ENCODE results near the gene THSD7B. TPM values are rescaled to one million over a fixed set of nuclear protein-coding genes. Genes with fewer than 3 reads are reported as not detected.
"Not testable (repeated sequence)": the region's sequence is repeated elsewhere in the genome, so short reads cannot be mapped to it uniquely, and the experiment has no call there.

The THSD7B gene
- total RNA-seq, 3 donors from 2014 or later: not detected

DNA sequence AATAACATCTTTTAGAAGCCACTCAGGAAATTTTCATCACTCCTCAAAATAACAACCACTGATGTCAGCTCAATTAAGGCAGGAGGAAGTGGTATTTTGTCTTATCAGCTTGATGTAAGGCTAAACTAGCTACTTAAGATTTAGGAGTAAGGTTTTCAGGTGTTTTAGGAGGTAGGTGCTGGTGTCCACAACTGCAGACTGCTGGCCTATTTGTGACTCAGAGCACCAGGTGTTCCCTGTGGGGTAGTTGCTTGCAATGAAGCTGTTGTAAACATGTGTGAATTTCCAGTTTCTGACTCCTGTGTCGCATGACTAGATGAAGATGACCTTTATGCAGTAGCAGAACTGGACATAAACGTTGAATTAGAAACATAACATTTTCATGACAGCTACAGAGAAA, 164.2 kb downstream of the THSD7B start:
- ATAC-seq: no peak
- Mint-ChIP-seq H3K36me3 (ENCODE audit: insufficient read depth) (no peaks in the 10 kb centered on the region), H3K9me3 (no peaks in the 10 kb centered on the region), H3K4me1 (ENCODE audit: low read depth) (no peaks in the 10 kb centered on the region), H3K4me3 (no peak overlapping the region), H3K27me3 (ENCODE audit: low read depth) (no peaks in the 10 kb centered on the region)
- no peak for DNase-seq

DNA sequence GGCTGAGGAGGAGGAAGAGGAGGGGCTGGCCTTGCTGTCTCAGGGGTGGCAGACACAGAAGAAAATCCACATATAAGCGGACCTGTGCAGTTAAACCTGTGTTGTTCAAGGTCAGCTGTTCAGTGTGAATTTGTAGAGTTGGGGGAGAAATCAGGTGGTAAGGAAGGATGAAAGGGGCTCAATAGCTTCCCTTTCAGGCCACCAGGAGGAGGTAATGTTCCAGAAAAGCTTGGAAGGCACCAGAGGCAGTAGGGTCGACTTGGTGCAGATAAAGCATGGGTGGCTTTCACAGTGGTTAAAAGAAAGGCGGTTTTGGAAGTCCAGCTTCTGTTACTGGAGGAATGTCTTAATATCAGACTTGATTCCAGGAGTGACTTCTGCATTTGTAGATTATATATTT, 167.4 kb downstream of the THSD7B start:
- H3K36me3 Mint-ChIP-seq (ENCODE audit: insufficient read depth): no peaks in the 10 kb centered on the region
- DNase-seq (no peak), ATAC-seq (no peak)
- H3K4me3 Mint-ChIP-seq: no peak overlapping the region
- no peaks in the 10 kb centered on the region for H3K27me3 Mint-ChIP-seq (ENCODE audit: low read depth)
- no peaks in the 10 kb centered on the region for H3K4me1 Mint-ChIP-seq (ENCODE audit: low read depth)
- peaks cover 5% of the 10 kb centered on the region for H3K9me3 Mint-ChIP-seq

DNA sequence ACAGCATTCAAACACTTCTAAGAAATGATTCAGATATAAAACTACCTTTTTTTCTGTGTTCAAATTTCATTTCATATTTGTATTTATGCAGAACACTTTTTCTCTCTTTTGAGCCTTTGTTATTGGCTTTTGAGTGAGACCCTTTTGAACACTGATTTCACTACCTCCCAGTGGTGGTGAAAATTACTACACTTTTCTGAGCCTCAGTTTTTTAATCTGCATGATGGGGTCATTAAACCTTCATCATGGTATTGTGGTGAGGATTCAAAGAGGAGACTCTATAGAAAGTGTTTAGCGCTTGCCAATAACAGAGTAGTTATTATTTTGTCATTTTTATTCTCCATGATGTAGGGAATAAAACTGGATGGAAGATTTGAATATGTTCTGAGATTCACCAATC, 169.8 kb downstream of the THSD7B start:
- no peaks in the 10 kb centered on the region for H3K36me3 Mint-ChIP-seq (ENCODE audit: insufficient read depth)
- ATAC-seq (no peak), DNase-seq (no peak)
- H3K4me1 Mint-ChIP-seq (ENCODE audit: low read depth): no peaks in the 10 kb centered on the region
- no peaks in the 10 kb centered on the region for H3K27me3 Mint-ChIP-seq (ENCODE audit: low read depth)
- H3K4me3 Mint-ChIP-seq: no peak overlapping the region
- H3K9me3 Mint-ChIP-seq: peaks cover 5% of the 10 kb centered on the region

GRCh38 chr2:136956050-136956449, 190.7 kb downstream of the THSD7B start:
- ATAC-seq (no peak), DNase-seq (no peak)
- Mint-ChIP-seq H3K4me1 (ENCODE audit: low read depth) (no peaks in the 10 kb centered on the region), H3K4me3 (no peak overlapping the region), H3K27me3 (ENCODE audit: low read depth) (no peaks in the 10 kb centered on the region), H3K36me3 (ENCODE audit: insufficient read depth) (no peaks in the 10 kb centered on the region), H3K9me3 (no peaks in the 10 kb centered on the region)

DNA sequence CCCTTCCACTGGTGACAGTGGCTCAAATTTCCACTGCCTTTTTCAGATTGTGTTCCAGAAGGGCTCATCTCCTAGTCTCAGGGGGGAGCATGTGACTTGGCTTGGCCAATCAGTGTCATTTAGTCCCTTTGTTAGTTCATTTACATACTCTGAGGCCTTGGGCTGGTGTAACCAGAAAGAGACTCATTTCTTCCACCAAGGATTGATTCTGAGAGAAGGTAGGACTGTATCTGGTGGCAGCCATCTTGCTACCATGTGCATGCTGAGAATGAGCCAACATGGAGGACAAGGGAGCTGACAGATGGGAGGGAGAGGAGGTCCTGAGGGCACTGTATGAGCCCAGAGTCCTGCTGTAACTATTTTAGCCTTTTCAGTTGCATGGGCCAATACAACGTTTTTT, 191.7 kb downstream of the THSD7B start:
- Mint-ChIP-seq H3K4me1 (ENCODE audit: low read depth) (no peaks in the 10 kb centered on the region), H3K9me3 (no peaks in the 10 kb centered on the region), H3K4me3 (no peak overlapping the region), H3K36me3 (ENCODE audit: insufficient read depth) (no peaks in the 10 kb centered on the region), H3K27me3 (ENCODE audit: low read depth) (no peaks in the 10 kb centered on the region)
- no peak for DNase-seq
- no peak for ATAC-seq

- Mint-ChIP-seq H3K36me3 (ENCODE audit: insufficient read depth) (no peaks in the 10 kb centered on the region), H3K4me1 (ENCODE audit: low read depth) (no peaks in the 10 kb centered on the region), H3K4me3 (no peak overlapping the region), H3K27me3 (ENCODE audit: low read depth) (no peaks in the 10 kb centered on the region), H3K9me3 (no peaks in the 10 kb centered on the region)
- ATAC-seq (no peak), DNase-seq (no peak)
Observed at GRCh38 chr2:136962105-136962725, 196.9 kb downstream of the THSD7B start.

DNA sequence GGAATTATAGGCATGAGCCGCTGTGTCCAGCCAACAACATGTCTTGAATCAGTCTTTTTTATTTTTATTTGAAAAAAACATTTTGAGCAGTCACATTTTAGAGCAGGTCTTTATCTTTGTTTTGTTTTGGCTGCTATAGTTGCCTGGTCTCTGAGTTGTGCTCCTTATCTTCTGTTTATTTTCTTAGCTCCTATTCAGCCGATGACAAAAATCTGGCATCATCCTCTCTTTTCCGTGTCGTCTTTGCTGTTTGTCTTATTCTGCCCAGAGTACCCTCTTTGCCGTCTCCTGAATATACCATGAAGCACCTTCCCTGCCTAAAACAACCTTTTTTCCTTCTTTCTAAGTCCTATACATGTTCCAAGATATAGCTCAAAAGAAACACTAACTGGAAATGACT, 201.1 kb downstream of the THSD7B start:
- Mint-ChIP-seq H3K27me3 (ENCODE audit: low read depth) (no peaks in the 10 kb centered on the region), H3K4me3 (no peak overlapping the region), H3K36me3 (ENCODE audit: insufficient read depth) (no peaks in the 10 kb centered on the region), H3K4me1 (ENCODE audit: low read depth) (no peaks in the 10 kb centered on the region), H3K9me3 (no peaks in the 10 kb centered on the region)
- no peak for ATAC-seq
- no peak for DNase-seq

- Mint-ChIP-seq H3K27me3 (ENCODE audit: low read depth) (peaks cover 4% of the 10 kb centered on the region), H3K36me3 (ENCODE audit: insufficient read depth) (no peaks in the 10 kb centered on the region), H3K9me3 (peaks cover 13% of the 10 kb centered on the region), H3K4me3 (no peak overlapping the region), H3K4me1 (ENCODE audit: low read depth) (no peaks in the 10 kb centered on the region)
- DNase-seq: no peak
- ATAC-seq: no peak
Observed at GRCh38 chr2:136980303-136980702, 215.0 kb downstream of the THSD7B start.

GRCh38 chr2:136981689-136982088, 216.3 kb downstream of the THSD7B start:
- peaks cover 13% of the 10 kb centered on the region for H3K9me3 Mint-ChIP-seq

GRCh38 chr2:136985044-136985443, 219.7 kb downstream of the THSD7B start:
- H3K4me1 Mint-ChIP-seq (ENCODE audit: low read depth): no peaks in the 10 kb centered on the region
- DNase-seq (no peak), ATAC-seq (no peak)
- peaks cover 8% of the 10 kb centered on the region for H3K9me3 Mint-ChIP-seq
- peaks cover 4% of the 10 kb centered on the region for H3K27me3 Mint-ChIP-seq (ENCODE audit: low read depth)
- no peaks in the 10 kb centered on the region for H3K36me3 Mint-ChIP-seq (ENCODE audit: insufficient read depth)
- no peak overlapping the region for H3K4me3 Mint-ChIP-seq

More at GRCh38 chr2:136981689-136982088, 216.3 kb downstream of the THSD7B start:
- not testable (repeated sequence) for H3K36me3 Mint-ChIP-seq (ENCODE audit: insufficient read depth); H3K4me3 Mint-ChIP-seq; H3K27me3 Mint-ChIP-seq (ENCODE audit: low read depth); DNase-seq; H3K4me1 Mint-ChIP-seq (ENCODE audit: low read depth); ATAC-seq

- no peak for ATAC-seq
Observed at GRCh38 chr2:136986605-136987221, 221.4 kb downstream of the THSD7B start.

DNA sequence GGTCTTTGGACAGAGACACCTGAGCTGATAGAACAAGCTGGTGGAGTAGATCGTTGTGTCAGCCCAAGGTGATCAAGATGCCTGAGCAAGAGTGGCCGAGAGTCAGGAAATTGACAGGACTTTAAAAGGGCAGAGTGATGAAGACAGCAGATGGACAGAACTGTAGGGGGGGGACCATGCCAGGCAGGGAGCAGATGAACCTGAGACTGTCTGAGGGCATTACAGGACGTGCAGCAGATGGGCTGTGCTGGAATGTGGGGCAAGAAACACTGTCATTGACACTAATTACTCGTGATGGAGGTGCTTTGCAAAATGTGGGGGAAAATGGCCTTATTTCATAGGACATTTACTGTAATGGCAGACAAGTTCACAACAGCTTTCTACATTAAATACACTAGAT, 225.0 kb downstream of the THSD7B start:
- Mint-ChIP-seq H3K4me3 (no peak overlapping the region), H3K9me3 (peaks cover 4% of the 10 kb centered on the region), H3K4me1 (ENCODE audit: low read depth) (no peaks in the 10 kb centered on the region), H3K27me3 (ENCODE audit: low read depth) (no peaks in the 10 kb centered on the region), H3K36me3 (ENCODE audit: insufficient read depth) (no peaks in the 10 kb centered on the region)
- no peak for ATAC-seq
- DNase-seq: no peak

More at GRCh38 chr2:136986605-136987221, 221.4 kb downstream of the THSD7B start:
- Mint-ChIP-seq H3K36me3 (ENCODE audit: insufficient read depth) (no peaks in the 10 kb centered on the region), H3K4me1 (ENCODE audit: low read depth) (no peaks in the 10 kb centered on the region), H3K27me3 (ENCODE audit: low read depth) (peaks cover 3% of the 10 kb centered on the region), H3K4me3 (no peak overlapping the region), H3K9me3 (peaks cover 8% of the 10 kb centered on the region)
- DNase-seq: no peak

DNA sequence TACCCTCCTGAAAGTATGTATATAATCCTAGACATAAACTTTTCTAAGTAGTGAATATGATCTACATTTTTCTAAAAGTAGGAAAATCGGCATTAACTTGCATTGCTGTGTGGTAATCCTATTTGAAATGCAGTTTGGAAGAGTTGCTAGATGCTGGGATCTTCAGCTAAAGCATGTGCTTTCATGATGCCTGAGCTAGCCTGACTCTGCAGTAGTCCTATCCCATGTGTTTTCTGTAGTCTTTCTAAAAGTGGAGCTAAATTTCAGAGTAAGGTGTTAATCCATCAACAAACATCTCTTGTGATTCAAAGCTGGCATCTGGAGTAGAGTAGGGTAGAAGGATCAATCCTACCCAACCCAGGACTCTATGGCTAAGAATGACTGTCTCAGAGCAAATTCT, 229.4 kb downstream of the THSD7B start:
- Mint-ChIP-seq H3K27me3 (ENCODE audit: low read depth) (no peaks in the 10 kb centered on the region), H3K4me1 (ENCODE audit: low read depth) (no peaks in the 10 kb centered on the region), H3K9me3 (no peaks in the 10 kb centered on the region), H3K4me3 (no peak overlapping the region), H3K36me3 (ENCODE audit: insufficient read depth) (no peaks in the 10 kb centered on the region)
- DNase-seq: no peak
- no peak for ATAC-seq

DNA sequence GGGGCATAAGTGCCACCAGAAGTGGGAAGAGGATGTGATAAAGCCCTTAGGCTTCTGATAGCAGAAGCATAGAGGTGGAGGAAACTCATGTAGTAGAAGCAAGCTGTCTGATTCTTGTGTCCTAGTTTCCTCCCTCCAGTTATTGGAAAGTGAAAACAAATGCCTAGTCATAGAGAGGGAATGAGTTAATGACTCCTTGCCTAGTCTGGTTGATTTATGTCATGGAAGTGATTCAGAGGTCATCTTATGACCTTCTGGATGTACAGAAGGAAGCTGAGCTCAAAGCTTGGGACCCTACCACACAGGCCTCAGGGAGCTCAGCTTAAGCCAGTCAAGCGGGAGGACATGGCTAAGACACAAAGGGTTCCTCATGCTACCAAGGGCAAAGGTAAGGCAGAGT, 232.2 kb downstream of the THSD7B start:
- Mint-ChIP-seq H3K36me3 (ENCODE audit: insufficient read depth) (no peaks in the 10 kb centered on the region), H3K9me3 (no peaks in the 10 kb centered on the region), H3K4me3 (no peak overlapping the region), H3K27me3 (ENCODE audit: low read depth) (no peaks in the 10 kb centered on the region), H3K4me1 (ENCODE audit: low read depth) (no peaks in the 10 kb centered on the region)
- ATAC-seq: no peak
- DNase-seq: no peak

GRCh38 chr2:137000811-137001210, 235.5 kb downstream of the THSD7B start:
- Mint-ChIP-seq H3K27me3 (ENCODE audit: low read depth) (no peaks in the 10 kb centered on the region), H3K4me3 (no peak overlapping the region), H3K36me3 (ENCODE audit: insufficient read depth) (no peaks in the 10 kb centered on the region), H3K4me1 (ENCODE audit: low read depth) (no peaks in the 10 kb centered on the region), H3K9me3 (no peaks in the 10 kb centered on the region)
- DNase-seq: no peak
- ATAC-seq: no peak

All from activated T-cell treated with anti-CD3 and anti-CD28 coated beads, Interleukin-2, amount 50 U/mL, for 4 hours (primary cell).